IPS DF 4.7 (cell line): ENCODE measurements around the gene TNFAIP8.

Experiments
- DNase-seq: peaks from one replicate; pipeline ENCODE4 v3.0.0-alpha.2; 2013; ENCODE audit warnings: low spot score; ENCODE audit errors: extremely low read depth

The TNFAIP8 gene

DNA sequence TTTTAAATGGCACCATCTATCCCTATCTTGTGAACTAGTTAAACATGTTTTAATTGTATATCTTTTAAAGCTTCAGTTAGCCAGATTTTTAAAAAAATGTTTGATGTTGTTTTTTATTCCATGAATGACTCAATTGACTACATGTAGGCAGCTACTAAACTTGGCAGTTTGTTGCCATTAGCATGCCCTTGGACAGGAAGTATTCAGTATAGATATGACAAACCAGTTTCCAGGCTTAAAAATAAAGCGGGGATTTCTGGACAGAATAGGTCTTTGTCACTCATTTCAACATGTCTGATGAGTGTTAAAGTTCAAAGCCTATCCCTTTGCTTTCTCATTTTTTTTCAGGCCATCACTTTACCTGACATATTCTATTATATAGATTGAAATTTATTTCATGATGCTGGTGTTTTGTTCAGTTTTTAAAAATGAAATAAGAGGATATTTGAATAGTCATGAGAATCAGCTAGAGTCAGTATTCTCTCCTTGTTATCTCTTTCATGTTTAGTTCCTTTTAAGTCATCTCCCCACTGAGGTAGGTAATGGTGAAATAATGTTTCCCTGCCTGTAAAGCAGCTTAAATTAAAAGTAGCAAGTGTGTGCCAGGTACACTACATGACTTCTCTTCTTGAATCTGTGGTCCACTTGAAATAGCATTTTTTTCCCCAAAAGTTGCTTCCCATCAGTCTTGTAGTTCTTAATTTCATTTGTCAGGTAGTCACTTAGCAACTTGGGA is 11.9 kb downstream of the TNFAIP8 start:
- DNase-seq, result no peak

DNA sequence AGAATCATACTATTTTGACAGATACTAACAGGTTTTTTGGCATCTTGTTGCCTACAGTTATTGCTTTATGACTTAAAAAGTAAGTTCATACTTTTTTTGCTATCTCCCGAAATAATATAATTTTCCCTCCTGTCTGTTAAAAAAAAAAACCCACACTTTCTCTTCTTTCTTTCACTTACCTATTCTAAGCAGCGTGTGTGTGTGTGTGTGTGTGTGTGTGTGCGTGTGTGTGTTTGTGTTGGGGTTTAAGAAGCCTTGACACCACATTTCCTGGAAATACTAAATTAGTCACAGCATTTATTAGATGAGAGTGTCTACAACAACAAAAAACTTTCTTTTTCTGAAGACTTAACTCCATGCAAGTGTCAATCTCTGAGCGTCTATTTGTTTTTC is 12.4 kb downstream of the TNFAIP8 start:
- DNase-seq, result no peak

DNA sequence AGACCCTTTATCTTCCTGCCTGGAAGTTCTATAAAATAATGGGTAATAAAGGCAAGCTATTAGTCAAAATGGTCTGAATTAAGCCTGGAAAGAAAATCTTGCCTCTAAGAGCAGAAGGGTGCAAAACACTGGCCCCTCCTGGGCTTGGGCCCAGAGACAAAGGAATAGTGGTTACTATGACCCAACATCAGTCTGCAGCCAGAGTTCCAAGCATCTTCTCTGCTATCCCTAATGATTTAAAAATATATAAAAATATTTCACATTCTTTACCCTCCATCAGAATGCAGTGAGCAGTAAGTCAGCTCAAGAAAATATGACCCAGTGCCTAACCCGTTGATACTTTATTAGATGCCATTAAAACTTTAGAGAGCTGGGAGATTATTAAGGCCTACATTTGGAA is 14.7 kb downstream of the TNFAIP8 start:
- DNase-seq, result no peak

DNA sequence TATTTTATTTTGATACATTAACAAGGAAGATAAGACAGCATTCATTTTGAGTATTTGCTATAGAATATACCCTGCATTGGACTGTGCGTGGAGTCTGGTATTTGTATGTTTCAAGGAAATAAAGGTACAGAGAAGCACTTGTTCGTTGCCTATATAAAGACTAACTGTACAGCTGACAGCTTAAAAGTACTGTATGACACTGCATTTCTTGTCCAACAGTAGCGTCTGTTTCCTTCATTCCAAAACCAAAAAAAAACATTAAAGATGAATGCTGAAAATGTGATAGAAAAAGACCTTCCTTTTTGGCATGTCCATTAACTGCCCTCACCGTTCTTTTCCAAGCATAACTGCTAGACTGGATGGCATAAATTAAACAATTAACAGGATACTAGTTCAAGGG is 15.3 kb downstream of the TNFAIP8 start:
- no peak for DNase-seq

DNA sequence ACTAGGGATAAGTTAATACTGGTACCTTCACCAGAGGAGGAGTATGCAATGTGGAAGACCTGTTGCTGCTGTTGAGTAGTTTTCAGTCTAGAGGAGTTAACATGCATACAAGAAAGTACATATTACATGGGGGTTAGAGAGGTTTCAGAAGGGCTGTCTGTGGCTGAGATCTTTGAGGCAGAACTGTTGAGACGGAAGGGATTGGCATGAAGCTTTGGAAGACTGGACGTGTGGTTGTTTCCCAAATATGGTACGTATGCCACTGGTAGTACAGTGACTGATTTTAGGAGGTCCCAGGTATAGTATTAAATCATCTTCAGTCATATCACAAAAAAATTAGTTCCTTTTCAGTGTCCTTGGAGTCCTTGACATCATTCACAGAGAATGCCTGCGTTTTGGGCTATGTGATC is 17.6 kb downstream of the TNFAIP8 start:
- no peak for DNase-seq

DNA sequence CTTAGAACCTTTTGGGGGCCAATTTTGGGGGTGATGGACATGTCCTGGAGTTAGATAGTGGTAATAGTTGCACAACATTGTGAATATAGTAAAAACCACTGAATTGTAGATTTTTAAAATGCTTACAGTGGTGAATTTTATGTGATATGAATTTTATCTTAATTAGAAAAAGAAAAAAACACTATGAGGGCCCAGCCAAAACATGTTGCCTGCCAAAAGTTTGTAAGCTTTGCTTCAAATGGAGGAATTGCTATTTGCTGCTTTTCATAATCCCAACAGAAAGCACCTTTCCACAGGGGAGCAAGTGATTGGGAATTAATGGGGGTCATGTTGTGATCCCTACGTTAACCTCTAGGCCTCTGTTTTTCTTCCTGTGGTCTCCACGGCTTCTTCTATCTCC is 19.1 kb downstream of the TNFAIP8 start:
- no peak for DNase-seq

DNA sequence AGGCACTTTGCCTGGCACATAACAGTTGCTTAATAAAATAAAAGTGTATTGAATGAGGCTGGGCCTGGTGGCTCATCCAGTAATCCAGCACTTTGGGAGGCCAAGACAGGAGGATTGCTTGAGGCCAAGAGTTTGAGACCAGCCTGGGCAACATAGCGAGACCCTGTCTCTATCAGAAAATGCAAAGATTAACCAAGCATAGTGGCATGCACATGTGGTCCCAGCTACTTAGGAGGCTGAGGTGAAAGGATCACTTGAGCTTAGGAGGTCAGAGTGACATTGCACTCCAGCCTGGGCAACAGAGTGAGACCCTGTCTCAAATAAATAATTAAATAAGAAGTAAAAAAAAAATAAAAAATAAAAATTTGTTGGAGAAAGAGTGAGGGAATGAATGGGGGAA is 21.2 kb downstream of the TNFAIP8 start:
- no peak for DNase-seq

DNA sequence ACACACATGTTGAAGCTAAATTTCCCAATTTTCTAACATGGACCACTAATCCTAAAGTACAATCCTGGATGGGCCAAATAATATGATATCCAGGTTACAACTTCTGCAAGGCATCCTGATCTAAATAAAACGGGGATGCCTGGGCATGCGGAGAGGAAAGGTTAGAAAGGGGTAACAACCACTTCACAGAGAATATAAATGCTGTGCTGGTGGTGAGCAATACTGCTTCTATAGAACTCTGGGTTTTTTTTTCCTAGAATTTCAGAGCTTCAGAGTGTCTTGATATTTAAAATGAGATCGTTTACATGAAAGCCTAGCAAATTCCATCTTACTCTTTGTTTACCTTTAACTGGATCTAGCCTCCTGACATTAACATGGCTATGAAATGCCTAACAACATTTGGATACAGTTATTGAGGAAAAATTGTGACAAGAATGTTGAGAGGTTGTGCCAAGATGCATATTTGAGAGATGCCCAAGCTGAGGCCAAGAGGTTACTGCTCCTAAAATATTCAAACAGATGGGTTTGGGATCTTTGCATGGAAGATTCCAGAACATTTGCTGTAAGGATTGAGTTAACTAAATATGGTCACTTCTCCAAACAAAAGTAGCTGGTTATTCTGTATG is 22.4 kb downstream of the TNFAIP8 start:
- no peak for DNase-seq

DNA sequence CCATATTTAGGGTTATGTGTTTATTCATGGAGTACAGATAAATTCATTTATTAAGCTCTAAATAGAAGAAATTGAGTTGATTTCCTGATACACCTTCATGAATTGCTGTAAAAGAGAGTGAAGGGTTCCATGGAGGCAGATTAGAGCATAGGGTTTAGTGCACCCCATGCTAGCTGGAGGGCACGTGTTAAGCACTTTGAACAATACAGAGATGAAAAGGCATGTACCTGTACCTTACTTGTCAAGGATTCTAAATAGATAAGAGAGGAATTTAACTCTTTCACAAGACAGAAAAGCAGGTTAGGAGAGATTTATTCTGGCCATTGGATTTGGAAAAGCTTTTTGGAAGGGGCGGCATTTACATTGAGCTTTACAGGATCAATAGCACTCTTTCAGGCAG is 23.3 kb downstream of the TNFAIP8 start:
- no peak for DNase-seq

DNA sequence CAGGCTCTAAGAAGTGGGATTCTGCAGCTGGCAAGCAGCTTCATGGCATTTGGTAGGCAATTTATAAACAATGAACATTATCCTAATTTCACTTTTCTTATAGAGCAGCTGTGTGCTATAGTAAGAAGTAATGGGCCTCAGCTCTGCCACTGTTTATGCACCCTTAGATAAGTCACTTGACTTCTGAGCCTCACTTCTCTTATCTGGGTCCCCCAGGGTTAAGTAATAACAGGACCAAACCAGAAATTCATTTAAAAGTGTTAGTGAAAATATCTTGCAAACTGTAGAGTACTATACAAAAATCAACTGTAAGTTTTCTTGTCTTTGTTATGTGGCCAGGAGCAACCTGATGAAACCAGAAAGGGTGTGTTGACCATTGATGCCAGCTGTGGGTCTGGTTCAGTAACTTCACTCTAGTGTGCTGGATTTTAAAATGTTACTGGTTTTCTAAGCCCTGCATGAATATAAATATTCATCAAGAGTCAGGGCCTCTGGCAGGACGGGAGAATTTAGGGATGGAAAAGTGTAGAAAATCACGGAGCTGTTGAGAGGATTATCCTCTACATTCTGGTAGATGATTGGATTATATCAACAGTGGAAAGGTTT is 24.2 kb downstream of the TNFAIP8 start:
- no peak for DNase-seq

DNA sequence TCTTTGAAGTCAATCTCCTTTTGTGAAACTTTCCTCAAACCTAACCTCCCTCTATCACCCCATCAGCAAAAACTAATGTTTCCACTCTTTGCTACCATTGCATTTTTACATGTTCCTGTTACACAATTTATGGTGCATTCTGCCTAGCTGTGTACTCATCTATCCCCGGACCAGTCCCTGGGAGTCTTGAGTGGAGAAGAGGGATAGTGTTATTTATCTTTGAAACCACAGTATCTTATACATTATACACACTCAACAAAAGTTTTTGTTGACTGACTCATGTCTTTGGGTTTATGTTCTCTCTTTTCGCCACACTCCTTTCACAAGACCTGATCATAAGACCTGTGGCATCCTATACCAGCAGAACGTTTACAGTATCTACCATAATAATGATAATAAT is 26.4 kb downstream of the TNFAIP8 start:
- no peak for DNase-seq

DNA sequence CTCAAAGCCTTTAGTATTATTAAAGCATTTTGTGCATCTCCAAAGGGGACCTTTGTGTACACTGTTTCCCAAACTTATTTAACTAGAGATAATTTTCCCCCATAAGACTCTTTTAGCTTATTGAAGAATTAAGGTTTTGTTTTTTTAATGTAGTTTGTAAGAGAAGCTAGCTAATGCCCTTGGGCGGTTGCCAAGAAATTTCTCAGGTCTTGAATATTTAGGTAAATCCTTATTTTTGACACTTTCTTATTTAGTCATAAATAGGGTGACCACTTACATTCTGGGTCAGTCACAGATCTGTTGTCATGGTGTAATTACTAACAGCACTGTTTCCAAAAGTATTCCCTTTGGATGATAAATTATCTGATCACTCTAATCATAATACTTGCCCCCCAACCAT is 27.2 kb downstream of the TNFAIP8 start:
- DNase-seq, result no peak

DNA sequence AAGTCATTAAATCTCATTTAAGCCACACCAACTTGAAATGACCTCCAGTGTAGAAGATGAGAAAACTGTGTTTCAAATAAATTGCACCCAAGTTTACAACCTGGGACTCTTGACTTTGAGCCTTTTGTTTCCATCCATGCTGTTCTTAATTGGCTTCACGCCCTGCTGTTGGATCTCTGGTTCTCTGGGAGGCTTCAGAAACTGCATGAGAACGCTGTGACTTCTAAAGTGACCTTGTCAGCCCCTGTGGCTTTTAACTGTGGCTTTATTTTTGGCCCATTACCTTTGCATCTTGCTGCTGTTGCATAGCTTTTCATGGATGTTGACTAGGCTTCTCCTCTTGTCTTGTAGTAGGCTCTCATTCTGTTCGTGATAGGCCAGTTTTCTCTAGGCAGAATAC is 29.3 kb downstream of the TNFAIP8 start:
- DNase-seq, result no peak

DNA sequence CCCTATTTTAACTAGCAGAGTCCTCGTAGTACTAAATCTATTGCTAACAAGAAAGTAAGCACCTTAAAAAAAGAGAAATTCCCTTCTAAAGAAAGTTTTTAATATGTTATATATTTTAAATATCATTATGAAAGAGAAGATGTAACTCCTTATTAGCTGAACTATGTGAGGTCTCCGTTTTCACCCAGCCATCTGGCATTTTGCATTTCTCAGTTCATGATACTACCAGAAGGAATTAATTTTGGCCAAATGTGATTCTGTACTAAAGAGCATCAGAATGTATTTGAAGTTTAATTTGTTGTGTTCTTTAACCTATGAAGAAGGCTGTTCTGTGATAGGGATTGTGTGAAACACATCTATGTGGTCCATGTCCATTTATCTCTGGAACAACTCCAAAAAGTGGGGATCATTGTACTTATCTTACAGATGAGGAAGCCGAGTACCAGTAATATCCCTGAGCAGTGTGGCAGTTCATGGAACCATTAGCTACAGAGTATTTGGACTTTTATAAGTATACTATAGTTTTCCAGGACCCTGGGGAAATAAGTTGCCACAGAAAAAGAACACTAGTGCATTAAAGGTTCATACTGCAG is 29.8 kb downstream of the TNFAIP8 start:
- DNase-seq, result no peak

DNA sequence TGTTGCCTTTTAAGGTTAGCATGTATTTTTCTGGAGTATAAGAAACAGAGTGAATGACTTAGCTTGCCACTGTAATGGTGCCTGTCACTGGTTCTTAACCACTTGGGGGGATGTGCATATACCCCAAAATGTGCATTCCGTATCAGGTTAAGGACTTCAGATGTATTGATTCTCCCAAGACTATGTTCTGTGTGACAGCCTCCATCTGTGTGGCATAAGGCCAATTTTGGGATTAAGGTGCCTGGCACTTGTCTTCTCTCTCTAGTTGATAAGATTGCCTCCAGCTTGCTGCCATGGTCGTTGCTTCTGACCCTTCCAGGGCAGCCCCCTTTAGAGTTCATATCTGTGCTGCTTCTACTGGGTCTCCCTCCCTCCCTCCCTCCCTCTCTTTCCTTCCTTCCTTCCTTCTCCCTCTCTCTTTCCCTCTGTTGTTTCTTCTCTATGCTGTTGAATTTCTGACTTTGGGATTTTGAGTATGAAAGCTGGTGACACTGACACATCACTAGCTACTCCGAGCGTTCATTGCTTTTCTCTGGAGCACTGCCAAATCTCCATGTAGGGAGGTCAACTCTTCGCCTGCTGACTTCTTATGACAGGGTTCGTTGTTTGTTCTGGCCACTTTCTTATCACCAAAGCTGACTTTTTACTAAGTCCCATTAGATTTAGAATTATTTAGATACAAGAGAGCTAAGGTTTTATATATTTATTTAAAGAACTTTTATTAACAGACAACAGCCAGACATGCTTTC is 31.0 kb downstream of the TNFAIP8 start:
- DNase-seq, result no peak

DNA sequence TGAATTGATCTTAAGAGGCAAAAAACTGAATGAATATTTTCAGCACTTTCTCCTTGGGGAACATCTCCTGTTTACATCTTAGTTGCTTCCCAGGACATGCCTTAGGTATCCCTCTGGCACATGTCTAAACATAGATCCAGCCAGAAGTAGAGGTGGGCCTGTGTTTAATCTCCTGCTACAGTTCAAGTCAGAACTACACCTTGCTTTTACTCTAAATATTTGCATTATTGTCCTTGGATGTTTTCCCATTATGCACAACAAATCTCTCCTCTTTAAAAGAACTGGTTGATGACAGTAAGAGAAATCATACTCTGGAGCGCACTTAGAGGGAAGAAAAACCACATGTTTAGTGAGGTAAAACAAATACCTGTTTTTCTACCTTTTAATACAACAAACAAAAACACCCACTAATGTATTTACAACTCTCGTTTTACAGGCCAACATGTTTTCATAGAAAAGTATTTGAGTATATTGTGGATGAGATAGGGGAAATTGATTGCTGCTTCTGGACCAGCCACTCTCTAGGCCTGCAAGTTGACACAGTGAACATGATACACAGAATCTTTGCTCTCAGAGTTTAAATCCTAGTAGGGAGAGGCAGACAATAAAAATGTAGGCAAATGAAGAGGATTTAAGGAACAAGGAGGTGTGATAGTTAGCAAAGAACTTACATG is 32.3 kb downstream of the TNFAIP8 start:
- no peak for DNase-seq

DNA sequence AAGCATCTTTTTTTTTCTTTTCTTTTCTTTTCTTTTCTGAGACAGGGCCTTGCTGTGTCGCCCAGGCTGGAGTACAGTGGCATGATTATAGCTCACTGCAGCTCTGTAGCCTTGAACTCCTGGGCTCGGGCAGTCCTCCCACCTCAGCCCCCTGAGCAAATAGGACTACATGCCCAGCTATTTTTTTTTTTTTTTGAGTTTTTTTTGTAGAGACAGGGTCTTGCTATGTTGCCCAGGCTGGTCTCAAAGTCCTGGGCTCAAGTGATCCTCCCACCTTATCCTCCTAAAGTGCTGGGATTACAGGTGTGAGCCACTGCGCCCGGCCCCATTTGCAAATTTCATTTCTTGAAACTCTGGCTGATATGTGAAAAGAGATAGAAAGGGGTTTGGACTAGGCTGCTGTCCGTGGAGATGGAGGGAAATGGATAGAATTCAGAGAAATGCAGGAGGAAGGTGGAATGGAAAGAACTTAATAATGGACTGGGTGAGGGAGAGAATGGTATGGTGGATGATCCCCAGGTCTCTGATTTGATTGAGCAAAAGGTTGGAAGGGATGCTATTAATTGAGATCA is 32.9 kb downstream of the TNFAIP8 start:
- no peak for DNase-seq

DNA sequence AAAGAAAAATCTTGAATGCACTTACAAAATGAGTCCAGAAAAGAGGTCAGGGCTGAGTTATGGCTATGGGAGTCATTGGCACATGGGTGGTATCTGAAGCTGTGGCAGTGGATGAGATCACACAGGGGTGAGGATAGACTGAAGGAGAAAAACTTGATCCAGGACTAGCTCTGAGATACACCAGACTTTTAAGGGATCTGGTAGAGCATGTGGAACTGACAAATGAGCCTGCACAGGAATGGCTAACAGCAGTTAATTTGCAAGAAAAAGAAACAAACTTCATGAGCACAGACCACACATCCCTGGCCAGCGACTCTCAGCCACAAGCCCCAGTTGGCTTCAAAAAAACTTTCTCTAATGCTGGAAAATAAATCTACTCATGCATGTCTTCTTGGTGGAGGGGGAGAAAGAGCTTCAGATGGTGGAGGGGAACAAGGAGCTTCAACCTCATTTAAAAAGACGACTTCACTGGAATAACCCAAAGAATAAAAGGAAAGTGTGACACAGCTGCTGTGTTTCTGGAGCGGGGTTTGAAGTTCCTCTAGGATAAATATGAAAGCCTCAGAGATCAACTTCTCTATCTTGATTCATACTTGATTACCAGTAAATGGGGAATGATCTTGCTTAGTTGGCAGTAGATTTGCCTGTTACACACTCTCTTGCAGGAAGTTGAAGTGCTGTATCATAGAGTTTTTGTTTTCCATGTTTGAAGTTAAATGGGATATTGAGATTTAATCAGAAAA is 33.6 kb downstream of the TNFAIP8 start:
- DNase-seq, result no peak

DNA sequence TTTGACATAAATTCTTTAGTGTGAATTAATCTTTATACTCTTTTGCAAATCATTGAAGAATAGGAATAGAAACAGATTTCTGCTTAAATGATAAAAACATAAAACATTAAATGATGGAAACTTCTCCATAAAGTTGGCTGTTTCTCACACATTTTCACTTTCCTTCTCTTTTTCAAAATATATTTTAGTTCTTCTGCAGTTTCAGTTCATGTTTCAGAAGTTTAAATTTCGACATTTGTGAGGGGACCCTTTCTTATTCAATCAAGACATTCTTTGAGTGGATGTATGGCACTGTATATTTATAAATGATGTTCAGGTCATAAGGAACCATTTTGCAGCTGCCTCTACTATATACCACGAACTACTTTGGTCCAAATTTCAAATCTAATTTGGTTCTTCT is 34.6 kb downstream of the TNFAIP8 start:
- no peak for DNase-seq

DNA sequence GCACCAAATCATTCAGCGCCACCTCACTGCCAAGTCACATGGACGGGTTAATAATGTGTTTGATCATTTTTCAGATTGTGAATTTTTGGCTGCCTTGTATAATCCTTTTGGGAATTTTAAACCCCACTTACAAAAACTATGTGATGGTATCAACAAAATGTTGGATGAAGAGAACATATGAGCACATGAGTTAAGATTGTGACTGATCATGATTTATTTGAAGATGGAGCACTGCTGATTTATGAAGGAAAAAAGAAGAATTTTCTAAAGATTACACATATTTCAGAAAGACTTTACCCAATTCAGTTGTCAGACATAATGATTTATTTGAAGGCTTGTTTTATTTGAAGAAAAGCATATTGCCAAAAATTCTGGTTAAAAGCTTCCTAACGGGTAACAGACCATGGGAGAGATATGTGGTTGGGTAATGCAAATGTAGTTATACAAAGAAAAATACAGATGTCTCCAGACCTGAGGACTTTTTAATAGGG is 37.4 kb downstream of the TNFAIP8 start:
- no peak for DNase-seq
